Measurements from ENCODE around the gene OPALIN.

GRCh38 chr10:96322275-96322674 lies 36.5 kb downstream of the OPALIN start:
- no peak for TF ChIP-seq EZH2phosphoT487 (IDR thresholded peaks at IDR 0.05; ENCODE audit: borderline replicate concordance, low read depth)
- TF ChIP-seq YY1 (IDR thresholded peaks at IDR 0.05; ENCODE audit: low read depth), result no peak
- no peak for TF ChIP-seq MAX (IDR thresholded peaks at IDR 0.05; ENCODE audit: low read depth)
- TF ChIP-seq RCOR1 (IDR thresholded peaks at IDR 0.05; ENCODE audit: low read length), result no peak
- no peak for TF ChIP-seq CTCF (IDR thresholded peaks at IDR 0.05)
- TF ChIP-seq ZBTB33 (IDR thresholded peaks at IDR 0.05; ENCODE audit: borderline replicate concordance, low read depth), result no peak
- no peak for TF ChIP-seq GATA2 (CRISPR knock-in tag; IDR thresholded peaks at IDR 0.05)
- no peak for TF ChIP-seq POLR2AphosphoS5 (IDR thresholded peaks at IDR 0.05; ENCODE audit: low read depth, low read length)
- TF ChIP-seq TAF1 (IDR thresholded peaks at IDR 0.05; ENCODE audit: borderline replicate concordance, low read depth, low read length), result no peak
- TF ChIP-seq RAD21 (IDR thresholded peaks at IDR 0.05; ENCODE audit: low read length), result no peak
- TF ChIP-seq JUND (IDR thresholded peaks at IDR 0.05), result no peak
- TF ChIP-seq USF1 (IDR thresholded peaks at IDR 0.05; ENCODE audit: borderline replicate concordance, low read depth), result no peak
- TF ChIP-seq REST (IDR thresholded peaks at IDR 0.05; ENCODE audit: low read depth, low read length), result no peak
